ENCODE measurements around the gene ESAM.

The ESAM gene

DNA sequence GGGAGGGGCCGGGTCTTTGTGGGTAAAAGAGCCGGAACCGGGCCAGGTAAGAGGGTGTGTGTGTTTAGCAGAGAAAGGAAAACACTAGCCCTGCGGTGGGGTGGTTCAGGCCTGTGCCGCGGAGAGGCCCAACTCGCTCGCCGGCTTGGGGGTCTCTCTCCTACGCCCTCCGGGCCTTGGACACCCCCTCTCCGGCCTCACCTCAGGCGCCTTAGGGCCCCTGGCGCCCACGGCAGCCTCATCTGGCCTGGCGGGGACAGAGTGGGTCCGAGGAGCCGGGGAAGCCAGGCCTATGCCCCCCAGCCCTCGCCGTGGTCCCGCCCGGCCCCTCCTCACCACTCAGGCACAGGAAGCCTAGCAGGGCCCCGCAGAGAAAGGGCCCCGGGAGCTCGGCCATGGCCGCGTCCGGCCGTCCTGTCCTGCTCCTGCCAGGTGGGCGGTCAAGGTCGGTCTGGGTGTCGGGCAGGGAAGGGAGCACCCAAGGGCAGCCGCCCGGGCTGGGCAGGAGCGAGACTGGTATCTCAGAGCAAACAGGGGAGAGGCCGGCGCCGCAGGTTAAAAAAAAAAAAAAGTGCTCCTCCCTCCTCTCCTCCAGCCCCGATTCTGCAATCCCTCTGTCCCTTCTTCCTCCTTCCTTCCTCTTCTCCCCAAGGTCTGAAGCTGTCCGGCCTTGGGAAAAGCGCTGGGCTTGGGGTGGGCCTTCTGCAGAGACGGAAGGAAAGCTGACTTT, 10.2 kb downstream of the ESAM start, which contains the start of gene VSIG2:
Gene VSIG2, minus strand, starts transcription at position 515 of the 730 bp plus-strand sequence. Its CDS starts 118 bp downstream, at position 397.
- ATAC-seq, result no peak

DNA sequence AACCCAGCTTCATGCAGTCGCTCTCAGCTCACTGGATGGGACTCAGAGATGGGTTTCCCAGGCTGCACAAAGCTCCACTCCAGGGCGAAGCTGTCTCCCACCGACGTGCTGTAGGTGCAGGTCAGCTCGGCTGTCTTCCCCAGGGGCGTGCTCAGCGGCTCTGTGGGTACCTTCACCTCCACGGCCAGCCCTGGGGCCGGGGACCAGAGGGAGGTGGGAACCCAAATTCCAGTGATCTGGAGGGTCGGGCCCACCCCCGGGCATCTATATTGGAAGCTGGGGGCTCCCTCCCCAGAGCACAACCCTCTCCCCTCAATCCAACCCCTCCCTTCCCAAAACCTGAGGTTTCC, 10.7 kb downstream of the ESAM start:
- ATAC-seq, result no peak

DNA sequence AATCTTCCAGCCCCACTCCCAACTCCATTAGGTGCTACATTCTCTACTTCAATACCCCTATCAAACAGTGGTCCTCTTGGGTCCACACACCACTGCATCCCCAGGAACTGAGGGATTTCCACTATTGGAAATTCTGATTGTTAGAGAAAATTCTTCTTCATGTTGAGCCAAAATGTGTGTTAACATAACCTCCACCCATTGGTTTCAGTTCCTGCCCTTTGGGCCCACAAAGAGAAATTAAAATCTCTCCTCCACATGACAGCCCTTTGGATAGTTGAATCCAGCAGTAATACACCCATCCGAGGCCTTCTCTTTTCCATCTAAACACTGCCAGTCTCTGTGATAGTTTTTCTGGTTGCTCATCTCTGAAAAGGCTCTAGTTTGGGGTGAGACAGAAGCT, 12.2 kb downstream of the ESAM start:
- ATAC-seq, result no peak

GRCh38 chr11:124748481-124749343, 13.4 kb downstream of the ESAM start:
- ATAC-seq, result no peak

DNA sequence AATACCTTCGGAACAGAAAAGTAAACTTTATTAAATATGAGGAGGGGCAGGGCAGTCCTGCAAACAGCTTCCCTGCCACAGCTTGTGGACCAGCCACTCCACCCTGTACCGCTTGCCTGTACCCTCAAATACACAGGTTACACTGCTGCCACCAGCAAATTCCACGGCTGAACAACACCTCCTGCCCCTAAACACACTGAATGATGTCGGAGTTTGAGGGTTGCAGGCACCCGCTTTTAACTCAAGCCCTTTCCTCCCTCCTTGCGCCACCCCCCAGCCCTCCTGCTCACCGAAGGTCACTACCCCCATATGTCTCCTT, 14.0 kb downstream of the ESAM start:
- no peak for ATAC-seq

DNA sequence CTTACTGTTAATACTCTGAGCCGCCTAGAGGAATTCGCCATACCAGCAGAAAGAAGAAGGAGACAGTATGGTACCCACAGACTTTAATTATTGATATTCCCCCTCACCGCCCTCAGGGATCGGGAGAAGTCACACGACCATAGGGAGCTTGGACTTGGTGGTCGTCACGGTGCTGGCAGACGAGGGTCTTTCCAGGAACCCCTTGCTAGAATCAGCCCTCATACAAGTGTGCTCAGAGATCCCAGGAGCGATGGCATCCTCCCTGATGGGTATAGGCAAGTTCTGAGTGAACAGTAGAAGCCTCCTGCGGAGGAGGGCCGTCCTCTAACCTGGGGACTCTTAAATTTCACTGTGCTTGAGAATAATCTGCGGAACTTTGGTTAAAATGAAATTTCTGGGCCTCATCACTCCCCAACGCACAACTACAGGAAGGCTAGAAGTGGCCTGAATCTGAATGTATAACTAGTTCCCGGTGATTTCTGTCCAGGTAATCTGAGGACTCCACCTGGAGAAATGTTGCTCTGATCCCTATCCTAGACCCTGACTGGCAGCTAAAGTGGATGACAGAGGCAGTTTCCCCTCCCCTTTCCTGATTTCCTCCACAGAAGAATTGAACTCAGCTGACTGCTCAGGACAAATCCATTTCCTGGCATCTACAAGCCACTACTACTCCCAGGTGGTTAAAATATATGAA, 14.5 kb downstream of the ESAM start:
- no peak for ATAC-seq

GRCh38 chr11:124746621-124747243, 15.4 kb downstream of the ESAM start:
- ATAC-seq, result peak; percentile 86

GRCh38 chr11:124745835-124746620, 16.1 kb downstream of the ESAM start:
- ATAC-seq, result peak; percentile 6 to 30

DNA sequence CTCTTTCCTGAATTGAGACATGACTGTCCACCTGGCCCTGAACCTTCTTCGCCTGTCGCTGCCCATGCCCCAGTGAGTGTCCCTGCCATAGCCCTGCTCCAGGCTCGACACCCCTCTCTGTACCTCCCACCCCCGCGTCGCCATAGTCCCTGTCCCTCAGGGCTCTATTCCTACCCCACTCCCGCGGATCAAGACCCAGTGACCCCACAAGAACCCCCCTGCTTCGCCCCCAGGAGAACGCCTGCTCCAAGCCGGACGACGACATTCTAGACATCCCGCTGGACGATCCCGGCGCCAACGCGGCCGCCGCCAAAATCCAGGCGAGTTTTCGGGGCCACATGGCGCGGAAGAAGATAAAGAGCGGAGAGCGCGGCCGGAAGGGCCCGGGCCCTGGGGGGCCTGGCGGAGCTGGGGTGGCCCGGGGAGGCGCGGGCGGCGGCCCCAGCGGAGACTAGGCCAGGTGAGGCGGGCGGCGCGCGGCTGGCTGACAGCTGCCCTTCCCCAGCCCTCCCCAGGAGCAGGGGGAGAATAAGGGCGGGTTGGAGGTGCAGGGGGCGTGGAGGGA, 16.7 kb downstream of the ESAM start:
- ATAC-seq, result no peak

- no peak for ATAC-seq
These were observed 19.0 kb downstream of the ESAM start for GRCh38 chr11:124743050-124743449.

GRCh38 chr11:124742555-124742954, 19.5 kb downstream of the ESAM start:
- ATAC-seq, result no peak

- ATAC-seq, result peak; percentile 30 to 52
These were observed 21.7 kb downstream of the ESAM start for GRCh38 chr11:124740277-124740882.

DNA sequence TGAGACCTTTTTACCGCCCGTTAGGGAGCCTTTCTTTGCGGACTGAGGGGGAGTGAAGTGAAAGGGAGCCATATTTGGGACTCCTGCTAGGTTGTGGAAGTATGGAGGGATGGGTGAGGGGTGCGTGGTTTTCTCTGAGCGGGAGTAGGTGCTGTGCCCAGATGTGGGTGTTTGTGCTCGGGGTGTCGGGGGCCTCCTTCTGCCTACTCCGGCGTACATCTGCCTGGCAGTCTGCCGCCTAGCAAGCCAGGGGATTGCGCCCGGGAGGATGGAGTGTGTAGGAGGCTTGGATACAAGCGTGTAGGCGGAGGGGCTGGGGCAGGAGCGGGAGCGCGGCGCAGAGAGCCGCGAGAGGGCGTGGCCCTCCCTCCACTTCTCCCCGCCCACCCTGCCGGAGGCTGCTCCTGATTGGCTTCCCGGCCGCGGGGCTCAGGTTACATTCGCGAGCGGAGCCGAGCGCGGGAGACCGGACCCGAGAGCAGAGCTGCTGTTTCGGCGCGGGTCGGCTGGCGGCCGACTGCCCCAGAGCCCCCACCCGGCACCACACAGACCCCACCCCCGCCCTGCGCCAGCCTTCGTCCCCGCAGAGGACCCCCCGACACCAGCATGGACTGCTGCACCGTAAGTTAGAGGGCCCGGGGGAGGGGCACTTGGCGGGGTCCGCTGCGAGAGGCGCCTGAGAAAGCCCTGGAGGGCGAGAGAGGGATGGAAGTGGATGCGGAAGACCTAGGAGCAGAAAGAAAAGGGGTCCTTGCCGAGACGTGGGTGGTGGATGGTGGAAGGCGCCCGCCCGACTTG, 22.4 kb downstream of the ESAM start, which contains the start of gene NRGN:
Gene NRGN, plus strand, starts transcription at position 464 of the 798 bp plus-strand sequence. Its CDS starts 143 bp downstream, at position 607.
- ATAC-seq, result peak; percentile 93 to 96

GRCh38 chr11:124738713-124739478, 23.2 kb downstream of the ESAM start:
- ATAC-seq, result no peak

DNA sequence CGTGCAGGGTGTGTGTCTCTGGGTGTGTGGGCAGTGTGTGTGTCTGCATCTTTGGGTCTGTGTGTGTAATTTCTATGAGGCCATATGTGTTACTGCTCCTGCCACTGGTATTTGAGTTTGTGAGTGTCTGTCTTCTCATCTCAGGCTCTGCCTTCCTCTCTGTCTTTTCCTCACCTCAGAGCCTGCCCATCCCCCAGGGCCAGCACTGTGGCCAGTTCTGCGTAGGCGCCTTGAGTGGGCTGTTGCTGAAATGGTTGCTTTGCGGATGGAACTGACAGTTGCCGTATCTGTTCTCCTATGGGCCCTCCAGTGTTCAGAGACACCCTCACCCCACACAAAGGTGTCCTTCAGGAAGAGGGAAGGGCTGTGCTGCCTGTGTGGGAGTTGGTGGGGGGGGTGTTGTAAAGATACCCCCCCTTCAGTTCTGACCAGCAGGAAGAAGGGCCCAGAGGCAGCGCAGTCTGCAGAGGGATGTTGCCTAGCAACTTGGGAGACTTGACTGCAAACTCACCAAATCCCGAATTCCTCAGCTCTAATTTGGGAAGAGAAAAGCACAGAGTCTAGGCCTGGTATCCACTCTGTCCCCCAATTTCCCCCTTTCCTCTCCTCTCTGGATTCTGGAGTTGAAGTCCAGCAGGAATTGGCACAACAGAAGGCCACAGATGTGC, 24.3 kb downstream of the ESAM start:
- no peak for ATAC-seq

DNA sequence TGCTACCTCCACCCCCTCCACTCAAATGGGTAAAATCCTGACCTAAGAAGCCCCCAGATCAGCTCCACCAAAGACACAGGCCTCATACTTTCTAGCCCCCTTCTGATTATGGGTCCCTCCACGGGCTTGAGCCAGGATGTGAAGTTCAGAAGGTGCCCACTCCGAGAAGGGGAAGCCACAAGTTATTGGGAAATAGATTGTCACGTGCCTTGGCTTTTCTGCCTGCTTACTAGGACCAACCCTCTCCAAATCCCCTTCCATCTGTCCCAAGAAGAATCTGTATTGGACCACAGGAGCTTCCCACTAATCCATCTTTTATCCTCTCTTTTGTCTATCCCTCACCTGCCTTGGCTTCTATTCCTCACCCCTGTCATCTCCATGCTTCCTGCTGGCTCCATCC, 25.4 kb downstream of the ESAM start:
- ATAC-seq, result no peak

- no peak for ATAC-seq
These were observed 29.9 kb downstream of the ESAM start for GRCh38 chr11:124732230-124732629.

DNA sequence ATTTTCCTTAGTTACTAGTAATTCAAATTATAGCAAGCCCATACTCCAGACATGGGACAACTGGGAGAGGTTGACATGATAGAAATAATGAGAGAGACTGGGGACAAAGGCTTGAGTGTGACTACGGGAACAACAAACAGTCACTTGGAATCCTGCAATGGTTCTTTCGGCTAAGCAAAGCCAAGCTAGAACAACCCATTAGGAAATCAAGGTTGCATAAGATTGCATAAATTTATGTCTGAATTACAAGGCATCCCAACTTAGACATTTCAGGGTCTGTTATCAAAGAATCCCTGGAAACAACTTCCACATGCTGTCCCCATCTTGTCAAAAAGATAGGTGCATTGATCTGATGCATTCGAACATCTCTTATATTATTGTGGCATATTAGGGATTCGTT, 32.5 kb downstream of the ESAM start:
- no peak for ATAC-seq

GRCh38 chr11:124728134-124728533, 34.0 kb downstream of the ESAM start:
- ATAC-seq, result no peak
